Right renal cortex interstitium (tissue), 3 donors: Measurements from ENCODE around the gene ZNF664. TPM values are rescaled to one million over a fixed set of nuclear protein-coding genes. Genes with fewer than 3 reads are reported as not detected.

ENCODE experiments used
- DNase-seq, 3 donors: peaks; one replicate each; pipeline ENCODE4 v3.0.0-alpha.2; 2013; ENCODE audit warnings: low read depth in 3 of 3, low spot score in 2 of 3
- polyA plus RNA-seq, 3 donors: library from polyadenylated mRNA; unstranded; fragments of 120-200 nt; gene quantifications; one replicate each; pipeline ENCODE4 v1.2.1, GENCODE V29; 2013; ENCODE audit not compliant: insufficient read length in 3 of 3

The ZNF664 gene
- polyA plus RNA-seq, 3 donors, result 165 to 189 (median 177) TPM

GRCh38 chr12:124006085-124006845, 33.2 kb downstream of the ZNF664 start:
- DNase-seq, result no peak

GRCh38 chr12:124006846-124007713, 34.1 kb downstream of the ZNF664 start:
- DNase-seq, result no peak

- no peak for DNase-seq
These were observed 35.0 kb downstream of the ZNF664 start for GRCh38 chr12:124007826-124008570.

- no peak for DNase-seq
These were observed 35.6 kb downstream of the ZNF664 start for GRCh38 chr12:124008595-124008994.

GRCh38 chr12:124009781-124010180, 36.8 kb downstream of the ZNF664 start:
- DNase-seq, result no peak

- no peak for DNase-seq
These were observed 37.7 kb downstream of the ZNF664 start for GRCh38 chr12:124010687-124011086.

GRCh38 chr12:124011435-124012115, 38.6 kb downstream of the ZNF664 start:
- no peak for DNase-seq

GRCh38 chr12:124013073-124013472, 40.1 kb downstream of the ZNF664 start:
- no peak for DNase-seq

GRCh38 chr12:124015494-124016461, 42.8 kb downstream of the ZNF664 start:
- DNase-seq, result no peak

GRCh38 chr12:124017064-124017463, 44.0 kb downstream of the ZNF664 start:
- no peak for DNase-seq

GRCh38 chr12:124018539-124018938, 45.5 kb downstream of the ZNF664 start:
- DNase-seq, result no peak

- no peak for DNase-seq
These were observed 46.1 kb downstream of the ZNF664 start for GRCh38 chr12:124019115-124019514.

- DNase-seq, result no peak
These were observed 47.5 kb downstream of the ZNF664 start for GRCh38 chr12:124020514-124020949.

GRCh38 chr12:124021007-124021406, 48.0 kb downstream of the ZNF664 start:
- no peak for DNase-seq

- no peak for DNase-seq
These were observed 49.1 kb downstream of the ZNF664 start for GRCh38 chr12:124022161-124022560.

- DNase-seq, result no peak
These were observed 51.3 kb downstream of the ZNF664 start for GRCh38 chr12:124024263-124024678.

- no peak for DNase-seq
These were observed 51.8 kb downstream of the ZNF664 start for GRCh38 chr12:124024776-124025175.

- no peak for DNase-seq
These were observed 52.6 kb downstream of the ZNF664 start for GRCh38 chr12:124025661-124026060.
